GM12878 (cell line): ENCODE results near the gene MTFMT.

Experiments
- CTCF ChIP-seq, 3 experiments: IDR thresholded peaks in 2 of 3; conservative IDR thresholded peaks in 1 of 3; 2 replicates each; pipeline ENCODE4 v1.5.1; 2011; ENCODE audit warnings: low read depth in 3 of 3, low read length in 3 of 3, mild to moderate bottlenecking in 3 of 3, control low read depth in 2 of 3, moderate library complexity in 2 of 3, inconsistent platforms in 1 of 3, mixed read lengths in 1 of 3; ENCODE audit not compliant: control insufficient read depth in 2 of 3, insufficient read depth in 1 of 3; ENCODE audit errors: extremely low read depth in 1 of 3
- JUND ChIP-seq: IDR thresholded peaks from 2 replicates; pipeline ENCODE4 v1.6.1; 2012; ENCODE audit warnings: low read depth, mild to moderate bottlenecking, low read length, improper control_type of control experiment, moderate library complexity

- no peak for TF ChIP-seq JUND
- TF ChIP-seq CTCF (IDR thresholded peaks at IDR 0.05 in 2 of 3, conservative IDR thresholded peaks at IDR 0.05 in 1 of 3; ENCODE audit: control insufficient read depth in 2 of 3, extremely low read depth in 1 of 3, insufficient read depth in 1 of 3, low read depth in 3 of 3, low read length in 3 of 3): no peak
Measured at GRCh38 chr15:65026756-65027155, 2.7 kb downstream of the MTFMT start.
